ENCODE data around the gene TP53TG5.

DNA sequence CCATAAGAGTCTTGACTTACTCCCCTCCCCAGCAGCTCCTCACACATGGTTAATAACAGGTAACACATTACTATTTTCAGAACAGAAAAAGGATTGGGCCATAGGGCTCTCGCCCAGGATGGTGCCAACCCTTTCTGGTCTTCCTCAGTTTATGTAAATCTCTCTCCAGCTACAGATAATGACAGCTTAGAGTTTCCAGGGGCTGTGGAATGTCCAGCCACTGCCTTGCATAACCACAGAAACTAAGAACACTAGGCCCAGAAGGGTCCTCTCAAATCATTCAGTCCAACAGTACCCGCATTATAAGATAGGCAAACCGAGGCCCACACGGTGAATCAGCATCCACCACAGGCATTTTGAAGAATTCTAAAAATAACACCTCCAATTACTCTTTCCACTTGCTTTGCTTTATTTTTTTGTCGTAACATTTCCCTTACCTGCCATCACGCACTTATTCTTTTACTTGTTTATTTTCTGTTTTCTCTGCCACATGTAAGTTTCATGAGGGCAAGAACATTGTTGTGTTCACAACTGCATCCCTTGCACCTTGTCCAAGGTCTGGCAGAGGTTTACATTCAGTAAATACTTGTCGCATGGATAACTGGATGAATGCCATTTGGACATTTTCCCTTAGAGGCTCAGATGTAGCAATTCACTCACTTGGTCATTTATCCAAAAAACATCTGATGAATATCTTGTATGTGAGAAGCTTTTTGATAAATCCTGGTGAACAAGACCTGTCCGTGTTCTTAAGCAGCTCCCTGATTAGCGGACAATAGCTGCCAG, 23.5 kb downstream of the TP53TG5 start:
- TF ChIP-seq, protein P1, sequence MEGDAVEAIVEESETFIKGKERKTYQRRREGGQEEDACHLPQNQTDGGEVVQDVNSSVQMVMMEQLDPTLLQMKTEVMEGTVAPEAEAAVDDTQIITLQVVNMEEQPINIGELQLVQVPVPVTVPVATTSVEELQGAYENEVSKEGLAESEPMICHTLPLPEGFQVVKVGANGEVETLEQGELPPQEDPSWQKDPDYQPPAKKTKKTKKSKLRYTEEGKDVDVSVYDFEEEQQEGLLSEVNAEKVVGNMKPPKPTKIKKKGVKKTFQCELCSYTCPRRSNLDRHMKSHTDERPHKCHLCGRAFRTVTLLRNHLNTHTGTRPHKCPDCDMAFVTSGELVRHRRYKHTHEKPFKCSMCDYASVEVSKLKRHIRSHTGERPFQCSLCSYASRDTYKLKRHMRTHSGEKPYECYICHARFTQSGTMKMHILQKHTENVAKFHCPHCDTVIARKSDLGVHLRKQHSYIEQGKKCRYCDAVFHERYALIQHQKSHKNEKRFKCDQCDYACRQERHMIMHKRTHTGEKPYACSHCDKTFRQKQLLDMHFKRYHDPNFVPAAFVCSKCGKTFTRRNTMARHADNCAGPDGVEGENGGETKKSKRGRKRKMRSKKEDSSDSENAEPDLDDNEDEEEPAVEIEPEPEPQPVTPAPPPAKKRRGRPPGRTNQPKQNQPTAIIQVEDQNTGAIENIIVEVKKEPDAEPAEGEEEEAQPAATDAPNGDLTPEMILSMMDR (IDR thresholded peaks at IDR 0.05), result no peak
- no peak for TF ChIP-seq POLR2A (IDR thresholded peaks at IDR 0.05; ENCODE audit: low read depth)
